ENCODE data around the gene CSMD2.

The CSMD2 gene

GRCh38 chr1:33921281-33921680 lies 243.7 kb downstream of the CSMD2 start:
- no peak for DNase-seq (ENCODE audit: low read depth)
- TF ChIP-seq CTCF (IDR thresholded peaks at IDR 0.05; ENCODE audit: control insufficient read depth, insufficient read depth, low read depth, low read length, missing control alignments): no peak
- no peak overlapping the region for H3K4me3 ChIP-seq (ENCODE audit: control insufficient read depth, low read depth, low read length)

GRCh38 chr1:33918368-33918767 lies 246.7 kb downstream of the CSMD2 start:
- DNase-seq (ENCODE audit: low read depth): peak; percentile 24
- no peak overlapping the region for H3K4me3 ChIP-seq (ENCODE audit: control insufficient read depth, low read depth, low read length)
- TF ChIP-seq CTCF (IDR thresholded peaks at IDR 0.05; ENCODE audit: control insufficient read depth, insufficient read depth, low read depth, low read length, missing control alignments): no peak

- no peak overlapping the region for H3K4me3 ChIP-seq (ENCODE audit: control insufficient read depth, low read depth, low read length)
- TF ChIP-seq CTCF (IDR thresholded peaks at IDR 0.05; ENCODE audit: control insufficient read depth, insufficient read depth, low read depth, low read length, missing control alignments): no peak
- DNase-seq (ENCODE audit: low read depth): no peak
These were observed 248.2 kb downstream of the CSMD2 start for GRCh38 chr1:33916786-33917185.

GRCh38 chr1:33914531-33914930 lies 250.5 kb downstream of the CSMD2 start:
- no peak overlapping the region for H3K4me3 ChIP-seq (ENCODE audit: control insufficient read depth, low read depth, low read length)
- TF ChIP-seq CTCF (IDR thresholded peaks at IDR 0.05; ENCODE audit: control insufficient read depth, insufficient read depth, low read depth, low read length, missing control alignments): no peak
- no peak for DNase-seq (ENCODE audit: low read depth)

GRCh38 chr1:33908324-33908956 lies 256.6 kb downstream of the CSMD2 start:
- no peak for TF ChIP-seq CTCF (IDR thresholded peaks at IDR 0.05; ENCODE audit: control insufficient read depth, insufficient read depth, low read depth, low read length, missing control alignments)
- no peak overlapping the region for H3K4me3 ChIP-seq (ENCODE audit: control insufficient read depth, low read depth, low read length)
- DNase-seq (ENCODE audit: low read depth): no peak

- no peak for TF ChIP-seq CTCF (IDR thresholded peaks at IDR 0.05; ENCODE audit: control insufficient read depth, insufficient read depth, low read depth, low read length, missing control alignments)
- H3K4me3 ChIP-seq (ENCODE audit: control insufficient read depth, low read depth, low read length): no peak overlapping the region
- no peak for DNase-seq (ENCODE audit: low read depth)
These were observed 258.9 kb downstream of the CSMD2 start for GRCh38 chr1:33906156-33906555.

GRCh38 chr1:33905241-33905640 lies 259.8 kb downstream of the CSMD2 start:
- H3K4me3 ChIP-seq (ENCODE audit: control insufficient read depth, low read depth, low read length): no peak overlapping the region
- no peak for DNase-seq (ENCODE audit: low read depth)
- no peak for TF ChIP-seq CTCF (IDR thresholded peaks at IDR 0.05; ENCODE audit: control insufficient read depth, insufficient read depth, low read depth, low read length, missing control alignments)
